Endodermal cell (in vitro differentiated cells): ENCODE measurements around the gene SDE2. TPM values are rescaled to one million over a fixed set of nuclear protein-coding genes. Genes with fewer than 3 reads are reported as not detected.

Experiments
- DNase-seq: peaks from one replicate; pipeline ENCODE4 v3.0.0-alpha.2; 2017
- H3K27ac ChIP-seq: 2 replicates; pipeline ENCODE4 v1.5.1; 2013; ENCODE audit warnings: mild to moderate bottlenecking, low read depth, low read length, moderate library complexity
- H3K27me3 ChIP-seq: 2 replicates; pipeline ENCODE4 v1.6.1; 2013; ENCODE audit warnings: mild to moderate bottlenecking, low read length, moderate library complexity; ENCODE audit not compliant: insufficient read depth, control insufficient read depth, poor library complexity, severe bottlenecking
- H3K36me3 ChIP-seq: 2 replicates; pipeline ENCODE4 v1.7.0; 2013; ENCODE audit warnings: mild to moderate bottlenecking, low read length, moderate library complexity; ENCODE audit not compliant: control insufficient read depth, insufficient read depth
- H3K4me1 ChIP-seq: one replicate; pipeline ENCODE4 v1.7.0; 2013; ENCODE audit warnings: low read length; ENCODE audit not compliant: control insufficient read depth, insufficient read depth
- H3K4me3 ChIP-seq: 2 replicates; pipeline ENCODE4 v1.5.1; 2013; ENCODE audit warnings: mild to moderate bottlenecking, low read length, moderate library complexity
- H3K9ac ChIP-seq: 2 replicates; pipeline ENCODE4 v1.6.1; 2013; ENCODE audit warnings: mild to moderate bottlenecking, low read length, moderate library complexity; ENCODE audit not compliant: poor library complexity, severe bottlenecking; ENCODE audit errors: extremely low read depth
- H3K9me3 ChIP-seq: 2 replicates; pipeline ENCODE4 v1.6.1; 2013; ENCODE audit warnings: mild to moderate bottlenecking, low read length, moderate library complexity; ENCODE audit not compliant: control insufficient read depth
- H3K27ac Mint-ChIP-seq: 2 replicates; pipeline ENCODE4 v1.8.0; 2020; ENCODE audit warnings: mixed read lengths
- H3K27me3 Mint-ChIP-seq: 2 replicates; pipeline ENCODE4 v1.8.0; 2021; ENCODE audit warnings: mild to moderate bottlenecking, mixed read lengths; ENCODE audit not compliant: insufficient read depth
- H3K36me3 Mint-ChIP-seq: 2 replicates; pipeline ENCODE4 v1.8.0; 2020; ENCODE audit warnings: low read depth, mixed read lengths
- H3K4me1 Mint-ChIP-seq: 2 replicates; pipeline ENCODE4 v1.8.0; 2020; ENCODE audit warnings: mixed read lengths
- H3K4me3 Mint-ChIP-seq: 2 replicates; pipeline ENCODE4 v1.8.0; 2020; ENCODE audit warnings: mild to moderate bottlenecking, moderate library complexity, mixed read lengths
- H3K9me3 Mint-ChIP-seq: 2 replicates; pipeline ENCODE4 v1.8.0; 2020; ENCODE audit warnings: mild to moderate bottlenecking, mixed read lengths
- CTCF ChIP-seq: fragments of 200-600 bp; sonication (generic); conservative IDR thresholded peaks from 2 replicates; pipeline ENCODE4 v1.5.0; 2021; ENCODE audit warnings: antibody characterized with exemption, mild to moderate bottlenecking
- WGBS, 2 experiments: methylation state at CpG; one replicate each; pipeline versions ENCODE4 v1.1.5 to v1.1.7; 2013; ENCODE audit warnings: missing lambda C conversion rate in 2 of 2, mixed read lengths in 1 of 2; ENCODE audit not compliant: insufficient coverage in 1 of 2, insufficient read length in 1 of 2; 5-methylcytosine and 5-hydroxymethylcytosine counted together
- total RNA-seq, 2 donors: library from RNA; stranded (reverse); fragmentation: NEBNext Ultra II Directional in 1 of 2; extraction: Animal tissue kit (Norgen Biotek cat#: 25700) in 1 of 2; gene quantifications; 2 replicates in 1 of 2; 3 replicates in 1 of 2; pipeline ENCODE4 v1.2.1, GENCODE V29; 2021

The SDE2 gene
- total RNA-seq, 2 donors from 2014 or later: 19.0 to 21.6 TPM

- Histone ChIP-seq H3K9ac (no peak overlapping the region), H3K4me3 (no peak overlapping the region), H3K27me3 (no peaks in the 10 kb centered on the region), H3K27ac (no peak overlapping the region), H3K9me3 (no peaks in the 10 kb centered on the region), H3K4me1 (no peaks in the 10 kb centered on the region), H3K36me3 (no peaks in the 10 kb centered on the region)
- peaks cover 6% of the 10 kb centered on the region for H3K27me3 Mint-ChIP-seq
- no peaks in the 10 kb centered on the region for H3K36me3 Mint-ChIP-seq
- TF ChIP-seq CTCF: no peak
- no peak for DNase-seq
- H3K9me3 Mint-ChIP-seq: no peaks in the 10 kb centered on the region
- 100% methylated on average over 1 of the region's 1 CpG; no CpG with 5 or more reads in 1 of the 2 experiments for WGBS, 2 experiments
- no peak overlapping the region for H3K27ac Mint-ChIP-seq
- peaks cover 7% of the 10 kb centered on the region for H3K4me1 Mint-ChIP-seq
- no peak overlapping the region for H3K4me3 Mint-ChIP-seq
These were observed 39.5 kb upstream of the SDE2 start for GRCh38 chr1:226038661-226039060.

- Histone ChIP-seq H3K27me3 (no peaks in the 10 kb centered on the region), H3K4me3 (no peak overlapping the region), H3K36me3 (no peaks in the 10 kb centered on the region), H3K9me3 (no peaks in the 10 kb centered on the region), H3K4me1 (no peaks in the 10 kb centered on the region), H3K27ac (no peak overlapping the region), H3K9ac (no peak overlapping the region)
- H3K4me3 Mint-ChIP-seq: no peak overlapping the region
- H3K27me3 Mint-ChIP-seq: peaks cover 2% of the 10 kb centered on the region
- H3K9me3 Mint-ChIP-seq: no peaks in the 10 kb centered on the region
- no peak overlapping the region for H3K27ac Mint-ChIP-seq
- no peaks in the 10 kb centered on the region for H3K36me3 Mint-ChIP-seq
- no peaks in the 10 kb centered on the region for H3K4me1 Mint-ChIP-seq
- DNase-seq: no peak
- TF ChIP-seq CTCF: no peak
- 88 to 97% methylated on average over 3 to 5 of the region's 5 CpGs for WGBS, 2 experiments
These were observed 36.8 kb upstream of the SDE2 start for GRCh38 chr1:226035915-226036314.

- Mint-ChIP-seq H3K9me3 (no peaks in the 10 kb centered on the region), H3K27ac (no peak overlapping the region), H3K36me3 (no peaks in the 10 kb centered on the region), H3K4me3 (no peak overlapping the region), H3K27me3 (no peaks in the 10 kb centered on the region), H3K4me1 (no peaks in the 10 kb centered on the region)
- H3K4me1 ChIP-seq: no peaks in the 10 kb centered on the region
- H3K27me3 ChIP-seq: no peaks in the 10 kb centered on the region
- 91 to 93% methylated on average over 5 to 6 of the region's 6 CpGs for WGBS, 2 experiments
- H3K9me3 ChIP-seq: no peaks in the 10 kb centered on the region
- no peak overlapping the region for H3K27ac ChIP-seq
- TF ChIP-seq CTCF: no peak
- DNase-seq: no peak
- no peak overlapping the region for H3K4me3 ChIP-seq
- H3K36me3 ChIP-seq: no peaks in the 10 kb centered on the region
- no peak overlapping the region for H3K9ac ChIP-seq
These were observed 35.3 kb upstream of the SDE2 start for GRCh38 chr1:226034482-226034881.
